ENCODE data around the gene HOXB9.

HOXB9 gene

GRCh38 chr17:48631693-48632578 is 5.8 kb upstream of the HOXB9 start:
- ChIA-PET CTCF (interaction anchor here (0.6 to 1.6 kb wide), 3 partner anchors 40 to 58 kb away, joined by 4 read pairs; no protein-coding TSS in a partner anchor), POLR2A (interaction anchor here (1.0 to 1.4 kb wide), 4 partner anchors 8 to 364 kb away, joined by 3 to 7 read pairs (median 6); no protein-coding TSS in a partner anchor)
- no peak for DNase-seq (ENCODE audit: extremely low spot score)
- TF ChIP-seq ELF4 (IDR thresholded peaks at IDR 0.05) (no peak), SUZ12 (IDR thresholded peaks at IDR 0.05) (no peak), ZNF384 (IDR thresholded peaks at IDR 0.05) (no peak), CTBP1 (IDR thresholded peaks at IDR 0.05; ENCODE audit: borderline replicate concordance) (no peak), LEF1 (IDR thresholded peaks at IDR 0.05; ENCODE audit: borderline replicate concordance) (no peak), ARNT (IDR thresholded peaks at IDR 0.05) (no peak), BHLHE40 (IDR thresholded peaks at IDR 0.05; ENCODE audit: borderline replicate concordance) (no peak), FOXM1 (IDR thresholded peaks at IDR 0.05; ENCODE audit: borderline replicate concordance) (no peak), HDGF (IDR thresholded peaks at IDR 0.05; ENCODE audit: borderline replicate concordance) (no peak), TARDBP (IDR thresholded peaks at IDR 0.05) (no peak), FOXA1 (IDR thresholded peaks at IDR 0.05) (no peak), SP1 (IDR thresholded peaks at IDR 0.05) (no peak), L3MBTL2 (conservative IDR thresholded peaks at IDR 0.05) (no peak)

GRCh38 chr17:48630925-48631692 is 5.0 kb upstream of the HOXB9 start:
- no peak for DNase-seq (ENCODE audit: extremely low spot score)
- TF ChIP-seq FOXM1 (IDR thresholded peaks at IDR 0.05; ENCODE audit: borderline replicate concordance) (no peak), SP1 (IDR thresholded peaks at IDR 0.05) (no peak), HDGF (IDR thresholded peaks at IDR 0.05; ENCODE audit: borderline replicate concordance) (no peak), ARNT (IDR thresholded peaks at IDR 0.05) (no peak), PKNOX1 (IDR thresholded peaks at IDR 0.05) (no peak), ELF4 (IDR thresholded peaks at IDR 0.05) (no peak), CTBP1 (IDR thresholded peaks at IDR 0.05; ENCODE audit: borderline replicate concordance) (no peak), LEF1 (IDR thresholded peaks at IDR 0.05; ENCODE audit: borderline replicate concordance) (no peak), NFRKB (IDR thresholded peaks at IDR 0.05) (no peak), SUZ12 (IDR thresholded peaks at IDR 0.05) (no peak), ZNF384 (IDR thresholded peaks at IDR 0.05) (no peak), BHLHE40 (IDR thresholded peaks at IDR 0.05; ENCODE audit: borderline replicate concordance) (no peak), TARDBP (IDR thresholded peaks at IDR 0.05) (no peak), FOXA1 (IDR thresholded peaks at IDR 0.05) (no peak), L3MBTL2 (conservative IDR thresholded peaks at IDR 0.05) (no peak), FOXK2 (IDR thresholded peaks at IDR 0.05) (no peak)
- ChIA-PET POLR2A (interaction anchor here (1.3 kb wide), 1 partner anchor 7 kb away, joined by 7 read pairs; no protein-coding TSS in a partner anchor), CTCF (interaction anchor here (1.6 kb wide), 1 partner anchor 48 kb away, joined by 4 read pairs; no protein-coding TSS in a partner anchor)

GRCh38 chr17:48630009-48630924 is 4.1 kb upstream of the HOXB9 start:
- CTCF ChIA-PET: interaction anchor here (0.6 to 1.1 kb wide), 3 partner anchors 370 to 684 kb away, joined by 3 read pairs; no protein-coding TSS in a partner anchor
- POLR2A ChIA-PET: no interaction called here
- TF ChIP-seq FOXK2 (IDR thresholded peaks at IDR 0.05) (no peak), NFRKB (IDR thresholded peaks at IDR 0.05) (no peak), TARDBP (IDR thresholded peaks at IDR 0.05) (no peak), ARNT (IDR thresholded peaks at IDR 0.05) (no peak), FOXA1 (IDR thresholded peaks at IDR 0.05) (no peak)
- no peak for DNase-seq (ENCODE audit: extremely low spot score)

- DNase-seq (ENCODE audit: extremely low spot score): no peak
- TF ChIP-seq ELF4 (IDR thresholded peaks at IDR 0.05) (no peak), HDGF (IDR thresholded peaks at IDR 0.05; ENCODE audit: borderline replicate concordance) (no peak), NFRKB (IDR thresholded peaks at IDR 0.05) (no peak), FOXK2 (IDR thresholded peaks at IDR 0.05) (no peak), FOXA1 (IDR thresholded peaks at IDR 0.05) (no peak)
- POLR2A ChIA-PET: interaction anchor here (1.0 kb wide), 1 partner anchor 18 kb away, joined by 4 read pairs; no protein-coding TSS in a partner anchor
- CTCF ChIA-PET: interaction anchor here (0.7 to 1.1 kb wide), 3 partner anchors 369 to 717 kb away, joined by 3 to 5 read pairs (median 3); no protein-coding TSS in a partner anchor
Measured at GRCh38 chr17:48629411-48629759, 3.2 kb upstream of the HOXB9 start.

- ChIA-PET CTCF (interaction anchor here (0.6 to 1.1 kb wide), 3 partner anchors 277 to 718 kb away, joined by 3 to 5 read pairs (median 4); no protein-coding TSS in a partner anchor), POLR2A (interaction anchor here (1.0 to 4.0 kb wide), 2 partner anchors 8 to 18 kb away, joined by 4 to 23 read pairs; no protein-coding TSS in a partner anchor)
- TF ChIP-seq PKNOX1 (IDR thresholded peaks at IDR 0.05) (no peak), FOXA1 (IDR thresholded peaks at IDR 0.05) (no peak), ARNT (IDR thresholded peaks at IDR 0.05) (no peak), NFRKB (IDR thresholded peaks at IDR 0.05) (no peak), BHLHE40 (IDR thresholded peaks at IDR 0.05; ENCODE audit: borderline replicate concordance) (no peak), SP1 (IDR thresholded peaks at IDR 0.05) (no peak), TARDBP (IDR thresholded peaks at IDR 0.05) (no peak), ZNF384 (IDR thresholded peaks at IDR 0.05) (no peak), LEF1 (IDR thresholded peaks at IDR 0.05; ENCODE audit: borderline replicate concordance) (no peak), FOXM1 (IDR thresholded peaks at IDR 0.05; ENCODE audit: borderline replicate concordance) (no peak), SUZ12 (IDR thresholded peaks at IDR 0.05) (no peak), ELF4 (IDR thresholded peaks at IDR 0.05) (no peak)
Measured at GRCh38 chr17:48628649-48629410, 2.7 kb upstream of the HOXB9 start.

More at GRCh38 chr17:48628649-48629410, 2.7 kb upstream of the HOXB9 start:
- no peak for DNase-seq (ENCODE audit: extremely low spot score)
